Lung (tissue), 12 donors: ENCODE results near the gene IDH3A. TPM values are rescaled to one million over a fixed set of nuclear protein-coding genes. Genes with fewer than 3 reads are reported as not detected.

Source experiments
- ATAC-seq: fragments of 200-7000 bp; cut with Tn5 transposase; one replicate; pipeline ENCODE4 v1.9.1; 2020; ENCODE audit warnings: moderate number of reproducible peaks; ENCODE audit not compliant: insufficient read depth, low FRiP score
- DNase-seq, 3 donors: peaks; one replicate each; pipeline ENCODE4 v3.0.0-alpha.2; 2013 to 2017
- H3K27ac ChIP-seq, 2 donors: one replicate each; pipeline ENCODE4 v1.5.1; 2013; ENCODE audit warnings: mild to moderate bottlenecking in 2 of 2, moderate library complexity in 2 of 2, control low read depth in 1 of 2, inconsistent platforms in 1 of 2, low read depth in 1 of 2, low read length in 1 of 2
- H3K27me3 ChIP-seq, 3 donors: one replicate each; pipeline ENCODE4 v1.5.1; 2013; ENCODE audit warnings: low read length in 2 of 3; ENCODE audit not compliant: control insufficient read depth in 3 of 3, insufficient read depth in 3 of 3
- H3K36me3 ChIP-seq, 4 donors: one replicate each; pipeline ENCODE4 v1.5.1; 2013; ENCODE audit warnings: low read length in 4 of 4, mild to moderate bottlenecking in 1 of 4, moderate library complexity in 1 of 4; ENCODE audit not compliant: control insufficient read depth in 4 of 4, insufficient read depth in 4 of 4
- H3K4me1 ChIP-seq, 5 donors: one replicate each; pipeline ENCODE4 v1.5.1; 2013; ENCODE audit warnings: low read length in 5 of 5, mild to moderate bottlenecking in 2 of 5, moderate library complexity in 1 of 5; ENCODE audit not compliant: control insufficient read depth in 5 of 5, insufficient read depth in 5 of 5
- H3K4me3 ChIP-seq: one replicate; pipeline ENCODE4 v1.5.1; 2013; ENCODE audit warnings: mild to moderate bottlenecking, control low read depth, moderate library complexity
- H3K9ac ChIP-seq, 2 donors: one replicate each; pipeline ENCODE4 v1.5.1; 2013; ENCODE audit warnings: low read length in 2 of 2, control low read depth in 1 of 2; ENCODE audit not compliant: insufficient read depth in 1 of 2
- H3K9me3 ChIP-seq, 4 donors: one replicate each; pipeline ENCODE4 v1.5.1; 2013; ENCODE audit warnings: low read length in 3 of 4, mild to moderate bottlenecking in 1 of 4, moderate library complexity in 1 of 4; ENCODE audit not compliant: control insufficient read depth in 4 of 4, insufficient read depth in 3 of 4
- CTCF ChIP-seq: IDR thresholded peaks from 2 replicates; pipeline ENCODE4 v1.5.1; 2012; ENCODE audit warnings: mild to moderate bottlenecking; ENCODE audit errors: control extremely low read depth, extremely low read depth
- WGBS, 2 donors: extraction: QIAGEN DNeasy Blood & Tissue Kit; methylation state at CpG; one replicate each; pipeline ENCODE4 v1.1.7; 2013; 5-methylcytosine and 5-hydroxymethylcytosine counted together
- polyA plus RNA-seq, 2 donors: library from polyadenylated mRNA; stranded (reverse); fragments of 200-250 nt; gene quantifications; one replicate each; pipeline ENCODE4 v1.2.1, GENCODE V29; 2013
- total RNA-seq, 2 donors: library from RNA; depleted of rRNA in 1 of 2; stranded (reverse); fragments of >200 nt in 1 of 2; gene quantifications; one replicate each; pipeline ENCODE4 v1.2.1, GENCODE V29; 2014 to 2021
- donor health status: control.
- donor health status: control.
- donor health status: Bipolar disorder and iron deficiency.
- donor health status: healthy.
- donor health status: DM: yes; HTN: yes; CAD: no.

IDH3A gene
- total and polyA plus RNA-seq, 4 donors = 28.6 to 83.2 (median 45.5) TPM

GRCh38 chr15:78108300-78109084, 40.7 kb upstream of the IDH3A start:
- ATAC-seq (peak; percentile 77), DNase-seq (peak; percentile 81 to 84 (median 81))
- peak; percentile 97 for TF ChIP-seq CTCF
- Histone ChIP-seq H3K36me3 (peaks cover 0 to 5% (median 0%) of the 10 kb centered on the region in 4 donors), H3K9me3 (no peaks in the 10 kb centered on the region), H3K4me1 (peaks cover 0 to 6% (median under 1%) of the 10 kb centered on the region in 5 donors), H3K27me3 (no peaks in the 10 kb centered on the region), H3K4me3 (no peak overlapping the region), H3K27ac (no peak overlapping the region), H3K9ac (no peak overlapping the region)
- WGBS, 2 donors = 38 to 40% methylated on average over 11 of the region's 11 CpGs

GRCh38 chr15:78109156-78109555, 40.0 kb upstream of the IDH3A start:
- no peak for DNase-seq
- no peaks in the 10 kb centered on the region for H3K9me3 ChIP-seq
- TF ChIP-seq CTCF = no peak
- H3K9ac ChIP-seq = no peak overlapping the region
- H3K4me3 ChIP-seq = no peak overlapping the region
- H3K27me3 ChIP-seq = no peaks in the 10 kb centered on the region
- no peak for ATAC-seq
- peaks cover 0 to 2% (median 0%) of the 10 kb centered on the region in 5 donors for H3K4me1 ChIP-seq
- H3K36me3 ChIP-seq = peaks cover 0 to 5% (median 0%) of the 10 kb centered on the region in 4 donors
- H3K27ac ChIP-seq = no peak overlapping the region
- WGBS, 2 donors = 93% methylated on average over 12 of the region's 12 CpGs

GRCh38 chr15:78110096-78110495, 39.1 kb upstream of the IDH3A start:
- TF ChIP-seq CTCF = no peak
- H3K9ac ChIP-seq = no peak overlapping the region
- H3K27me3 ChIP-seq = no peaks in the 10 kb centered on the region
- H3K27ac ChIP-seq = no peak overlapping the region
- no peak for DNase-seq
- 92 to 99% methylated on average over 6 of the region's 6 CpGs for WGBS, 2 donors
- peaks cover 0 to 5% (median 0%) of the 10 kb centered on the region in 4 donors for H3K36me3 ChIP-seq
- H3K4me1 ChIP-seq = peaks cover 0 to 2% (median 0%) of the 10 kb centered on the region in 5 donors
- no peak overlapping the region for H3K4me3 ChIP-seq
- H3K9me3 ChIP-seq = no peaks in the 10 kb centered on the region
- no peak for ATAC-seq
